GM18502 (cell line): ENCODE measurements around the gene C6orf141.

Experiments used
- ATAC-seq: cut with Tn5 transposase; IDR thresholded peaks from one replicate; pipeline ENCODE4 v1.9.1; 2021; ENCODE audit warnings: mild to moderate bottlenecking; ENCODE audit not compliant: unreplicated experiment, poor library complexity

The C6orf141 gene

GRCh38 chr6:49550492-49551077 lies at the start of gene C6orf141:
Gene C6orf141 (plus strand): TSS chr6:49550668. CDS start chr6:49550793, 125 bp downstream.
- ATAC-seq = peak; percentile 68

GRCh38 chr6:49504666-49505065 lies 45.8 kb upstream of the C6orf141 start:
- no peak for ATAC-seq

GRCh38 chr6:49506569-49507111 lies 43.8 kb upstream of the C6orf141 start:
- no peak for ATAC-seq

DNA sequence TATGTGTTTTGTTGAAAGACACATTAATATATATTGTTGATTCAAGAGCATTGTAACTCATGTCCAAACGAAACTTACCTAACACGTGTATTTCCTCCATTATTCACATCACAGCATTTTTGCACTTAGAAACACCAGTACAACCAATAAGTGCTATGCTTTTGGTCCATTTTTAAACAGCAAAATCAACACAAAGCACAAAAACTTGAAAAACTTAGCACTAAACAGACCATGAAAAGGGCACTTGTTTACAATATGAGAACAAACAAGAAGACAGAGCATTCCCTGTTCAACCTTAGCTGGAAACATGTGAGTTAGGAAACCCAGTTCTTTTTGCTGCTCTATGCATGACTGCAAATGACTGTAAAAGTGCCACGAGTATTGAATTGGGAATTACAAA lies 41.1 kb upstream of the C6orf141 start:
- no peak for ATAC-seq

DNA sequence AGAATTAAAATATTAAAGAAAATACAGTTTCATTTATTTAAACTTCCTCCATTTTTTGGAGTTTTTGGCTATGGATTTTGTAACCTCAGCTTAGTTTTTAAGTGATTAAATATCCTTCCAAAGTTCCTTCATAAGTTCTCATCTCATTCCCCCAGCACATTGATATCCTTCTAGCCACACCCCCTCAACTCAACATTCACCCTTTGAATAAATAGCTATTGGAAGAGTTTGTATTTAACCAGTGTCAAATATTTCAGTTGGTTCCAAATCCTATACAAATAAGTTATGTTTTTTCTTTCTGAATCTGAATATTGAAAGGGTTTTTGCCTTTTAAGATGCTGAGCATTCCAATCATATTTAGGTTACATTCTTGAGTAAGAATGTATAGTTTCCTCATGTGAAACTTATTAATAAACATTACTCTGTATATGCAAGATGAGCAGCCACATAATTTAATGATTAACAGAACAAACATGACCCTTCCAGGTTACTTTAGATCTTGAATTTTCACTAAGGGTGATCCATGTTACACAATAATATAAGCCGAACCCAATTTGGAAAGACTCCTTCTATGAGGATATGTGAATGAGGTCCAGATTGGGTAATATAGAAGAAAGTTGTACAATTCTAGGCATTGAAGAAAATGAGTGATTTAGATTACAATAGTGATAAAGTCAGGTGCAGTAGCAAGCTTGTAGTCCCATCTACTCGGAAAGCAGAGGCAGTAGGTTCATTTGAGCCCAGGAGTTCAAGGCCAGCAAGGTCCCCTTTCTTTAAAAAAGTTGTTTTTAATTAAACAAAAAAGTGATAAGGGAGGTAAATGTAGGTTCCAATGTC lies 37.1 kb upstream of the C6orf141 start:
- no peak for ATAC-seq

- ATAC-seq = no peak
Observed at GRCh38 chr6:49514571-49515484, 35.6 kb upstream of the C6orf141 start.

GRCh38 chr6:49515485-49516146 lies 34.9 kb upstream of the C6orf141 start:
- ATAC-seq = no peak

GRCh38 chr6:49516147-49516505 lies 34.3 kb upstream of the C6orf141 start:
- ATAC-seq = no peak

GRCh38 chr6:49517919-49518318 lies 32.5 kb upstream of the C6orf141 start:
- ATAC-seq = no peak

DNA sequence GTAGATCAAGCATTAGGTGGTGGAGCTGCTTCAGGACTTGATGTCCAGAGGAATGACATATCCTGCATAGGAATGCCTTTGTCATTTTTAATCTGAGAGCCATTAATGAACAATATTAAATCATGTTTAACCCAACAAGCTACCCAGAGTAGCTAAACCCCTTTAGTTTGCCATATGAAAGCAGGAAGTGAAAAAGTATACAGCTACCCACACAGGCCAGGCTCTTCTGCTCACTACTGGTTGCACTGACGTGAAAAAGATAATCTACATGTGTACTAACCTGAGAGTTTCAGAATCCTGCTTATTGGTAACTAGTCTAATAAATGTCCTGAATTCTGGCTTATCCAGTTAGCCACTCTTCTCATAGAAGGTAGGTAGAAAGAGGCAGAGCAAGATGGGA lies 30.8 kb upstream of the C6orf141 start:
- peak; percentile 95 for ATAC-seq

DNA sequence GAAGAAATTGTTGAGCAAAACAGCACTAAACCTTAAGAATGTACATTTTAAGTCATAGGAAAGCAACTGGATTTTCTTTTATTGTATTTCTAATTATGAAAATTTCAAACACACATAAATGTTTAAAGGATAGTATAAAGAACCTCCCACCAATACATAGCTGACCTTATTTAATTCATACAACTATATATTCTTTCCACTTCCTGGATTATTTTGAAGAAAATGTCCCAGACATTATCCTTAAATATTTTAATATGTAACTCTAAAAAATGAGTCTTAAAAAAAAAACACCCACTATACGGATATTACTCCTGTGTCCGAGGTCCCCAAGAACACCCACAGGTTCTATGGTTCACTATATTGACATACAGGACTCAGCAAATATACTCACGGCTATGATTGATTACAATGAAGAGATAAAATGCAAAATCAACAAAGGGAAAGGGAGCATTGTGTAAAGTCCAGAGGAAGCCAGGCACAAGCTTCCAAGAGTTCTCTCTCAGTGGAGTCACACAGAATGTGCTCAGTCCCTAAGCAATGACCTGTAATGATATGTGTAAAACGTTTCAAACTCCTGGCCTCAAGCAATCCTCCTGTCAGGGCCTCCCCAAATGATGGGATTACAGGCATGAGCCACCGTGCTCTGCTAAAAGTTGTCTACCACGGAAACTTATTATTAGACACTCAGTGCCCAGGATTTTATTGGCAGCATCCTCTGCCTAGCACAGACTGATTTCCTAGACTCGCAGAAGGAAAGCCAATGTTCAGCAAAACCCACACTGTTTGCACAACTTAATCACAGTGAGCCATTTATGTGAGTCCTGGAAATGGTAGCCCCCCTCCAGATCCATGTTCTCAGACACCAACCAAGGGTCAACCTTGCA lies 27.5 kb upstream of the C6orf141 start:
- ATAC-seq = no peak

- no peak for ATAC-seq
Observed at GRCh38 chr6:49523901-49524300, 26.6 kb upstream of the C6orf141 start.

DNA sequence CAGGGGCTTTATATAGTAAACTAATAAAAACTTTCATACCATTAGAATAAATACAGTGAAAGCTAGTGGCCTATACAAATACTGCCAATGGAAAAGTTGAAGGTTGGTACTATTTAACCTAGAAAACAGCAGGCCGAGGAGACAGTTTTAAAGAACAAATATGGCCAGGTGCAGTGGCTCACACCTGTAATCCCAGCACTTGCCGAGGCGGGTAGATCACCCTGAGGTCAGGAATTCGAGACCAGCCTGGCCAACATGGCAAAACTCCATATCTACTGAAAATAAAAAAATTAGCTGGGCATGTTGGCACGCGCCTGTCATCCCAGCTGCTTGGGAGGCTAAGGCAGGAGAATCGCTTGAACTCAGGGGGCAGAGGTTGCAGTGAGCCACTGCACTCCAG lies 25.9 kb upstream of the C6orf141 start:
- ATAC-seq = no peak

GRCh38 chr6:49526598-49526997 lies 23.9 kb upstream of the C6orf141 start:
- no peak for ATAC-seq

DNA sequence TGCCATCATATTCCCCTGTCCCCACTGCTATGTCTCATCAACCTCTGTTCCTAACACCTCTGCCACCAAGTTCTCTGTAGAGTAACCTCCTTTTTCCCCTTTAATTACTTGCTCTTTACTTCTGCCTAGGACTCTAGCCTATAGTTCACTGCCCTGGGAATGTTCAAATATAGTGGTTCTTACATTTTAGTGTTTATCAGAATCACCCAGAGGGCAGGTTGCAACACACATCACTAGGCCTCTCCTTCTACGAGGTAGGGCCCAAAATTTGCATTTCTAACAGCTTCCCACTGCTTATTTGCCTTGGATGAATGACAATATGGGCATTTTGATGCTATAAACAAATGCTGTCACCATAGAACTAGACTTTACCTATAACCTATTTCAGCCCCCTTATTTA lies 23.1 kb upstream of the C6orf141 start:
- no peak for ATAC-seq

DNA sequence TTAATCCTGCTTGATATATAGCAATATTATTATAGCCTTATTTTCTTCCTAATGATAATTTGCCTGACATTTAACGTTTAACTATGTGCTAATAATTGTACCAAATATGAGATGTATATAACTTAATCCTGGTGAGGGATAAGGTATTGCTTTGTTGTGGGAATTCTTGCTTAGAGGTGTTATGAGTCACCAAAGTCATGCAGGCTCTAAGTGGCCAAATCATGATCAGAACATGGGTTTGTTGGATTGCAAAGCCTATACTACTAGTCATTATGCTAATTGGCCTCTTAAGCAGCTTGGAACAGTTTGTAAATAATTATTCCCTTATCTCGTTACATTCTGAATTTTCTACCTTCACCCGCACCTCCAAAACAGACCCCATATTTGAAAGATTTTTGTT lies 21.9 kb upstream of the C6orf141 start:
- no peak for ATAC-seq

DNA sequence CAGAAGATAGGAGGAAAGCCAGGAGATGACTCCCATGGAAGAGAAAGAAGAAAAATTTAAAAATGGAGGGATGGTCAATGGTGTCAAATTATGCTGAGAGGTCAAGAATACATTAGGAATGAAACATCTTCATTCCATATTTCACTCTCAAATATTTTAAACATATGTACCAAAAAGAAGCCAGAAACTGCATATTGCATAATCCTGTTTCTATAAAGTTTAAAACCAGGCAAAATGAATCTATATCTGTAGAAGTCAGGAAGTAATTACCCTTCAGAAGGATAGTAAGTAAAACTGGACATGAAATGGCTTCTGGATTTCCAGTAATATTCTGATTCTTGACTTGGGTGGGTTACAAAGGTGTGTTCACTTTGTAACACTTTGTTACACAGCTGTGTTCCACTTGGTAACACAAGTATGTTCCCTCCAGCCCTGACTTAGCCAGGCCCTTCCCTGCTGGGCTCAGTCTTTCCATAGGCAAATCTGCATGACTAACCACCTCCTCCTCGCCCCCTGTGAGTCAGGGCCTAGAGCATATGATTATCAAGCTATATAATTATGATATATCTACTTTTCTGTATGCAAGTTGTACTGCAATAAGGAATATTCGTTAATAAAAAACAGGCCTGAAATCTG lies 20.2 kb upstream of the C6orf141 start:
- ATAC-seq = no peak

DNA sequence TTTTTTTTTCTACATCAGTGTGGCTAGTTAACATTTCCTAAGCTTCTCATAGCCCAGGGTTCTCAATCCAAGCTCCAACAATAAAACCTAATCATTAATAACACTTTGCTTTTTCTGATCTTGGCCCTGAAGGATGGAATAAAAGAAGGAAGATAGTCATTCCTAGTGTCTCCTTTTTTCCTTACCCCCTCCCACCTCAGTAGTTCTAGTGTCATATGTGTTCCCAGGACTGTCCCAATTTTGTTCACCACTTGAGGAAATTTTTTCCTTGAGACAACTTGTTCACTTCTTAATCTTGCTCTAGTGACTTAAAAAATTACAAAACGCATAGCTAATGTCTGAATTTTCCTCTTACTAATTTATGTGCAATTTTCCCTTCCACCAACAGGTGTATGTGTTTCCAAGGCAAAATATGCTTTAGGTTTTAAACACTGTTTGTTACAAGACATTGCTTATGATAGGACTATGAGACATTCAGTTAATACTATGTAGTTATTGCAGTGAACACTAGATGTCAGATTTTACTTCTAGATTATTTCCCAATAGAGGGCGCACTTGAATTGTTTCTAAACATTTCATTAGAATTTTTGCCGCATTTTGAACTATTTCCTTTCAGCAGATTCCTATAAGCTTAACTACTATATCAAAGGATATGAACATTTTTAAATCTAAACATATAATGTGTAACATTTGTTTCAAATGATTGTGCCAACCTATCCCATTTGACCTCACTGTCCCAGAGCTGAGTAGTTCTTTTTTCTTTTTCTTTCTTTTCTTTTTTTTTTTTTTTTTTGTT lies 18.5 kb upstream of the C6orf141 start:
- peak; percentile 97 for ATAC-seq
